PC-3 (cell line): ENCODE results near the gene NEU4. TPM values are rescaled to one million over a fixed set of nuclear protein-coding genes. Genes with fewer than 3 reads are reported as not detected.

ENCODE experiments used
- ATAC-seq: fragments of 200-7000 bp; cut with Tn5 transposase; 2 replicates; pipeline ENCODE4 v1.9.1; 2020; ENCODE audit warnings: mild to moderate bottlenecking, moderate library complexity
- BruUV-seq: library from RNA; stranded (reverse); fragments of 400-500 nt; replicated peaks from 2 replicates; lab custom pipeline; 2021; lab: Mats Ljungman, UMichigan
- CTCF ChIA-PET: fragments of 300-600 bp; sonication (Branson Sonifier 250); formaldehyde crosslinking; loops from one replicate; lab custom pipeline; 2022; ENCODE audit warnings: antibody characterized with exemption; lab: Charles Lee
- POLR2A ChIA-PET: fragments of 300-600 bp; sonication (Branson Sonifier 250); formaldehyde crosslinking; loops from one replicate; lab custom pipeline; 2022; ENCODE audit warnings: antibody characterized with exemption; ENCODE audit not compliant: unreplicated experiment; lab: Charles Lee
- DNase-seq: peaks from one replicate; pipeline ENCODE4 v3.0.0-alpha.2; 2015
- H2AFZ ChIP-seq: fragments of 300-600 bp; sonication (generic); 2 replicates; pipeline ENCODE4 v1.6.0; 2016; ENCODE audit warnings: antibody characterized with exemption, low read length
- H3F3A ChIP-seq: fragments of 300-600 bp; sonication (generic); one replicate; pipeline ENCODE4 v1.6.0; 2017; ENCODE audit warnings: antibody characterized with exemption, low read length, control low read depth, mild to moderate bottlenecking; ENCODE audit not compliant: unreplicated experiment
- H3K27ac ChIP-seq: fragments of 300-600 bp; sonication (generic); 2 replicates; pipeline ENCODE4 v1.5.1; 2016; ENCODE audit warnings: mild to moderate bottlenecking, low read length
- H3K27me3 ChIP-seq: fragments of 300-600 bp; sonication (generic); 2 replicates; pipeline ENCODE4 v1.6.1; 2016; ENCODE audit warnings: low read length, mixed read lengths
- H3K36me3 ChIP-seq: fragments of 300-600 bp; sonication (generic); 2 replicates; pipeline ENCODE4 v1.6.1; 2016; ENCODE audit warnings: low read depth, mixed run types, low read length, mixed read lengths
- H3K4me1 ChIP-seq: fragments of 300-600 bp; sonication (generic); 2 replicates; pipeline ENCODE4 v1.5.1; 2016; ENCODE audit warnings: low read length; ENCODE audit not compliant: insufficient read depth
- H3K4me2 ChIP-seq: fragments of 300-600 bp; sonication (generic); 2 replicates; pipeline ENCODE4 v1.6.0; 2016; ENCODE audit warnings: low read length
- H3K4me3 ChIP-seq: fragments of 300-600 bp; sonication (generic); 2 replicates; pipeline ENCODE4 v1.5.1; 2016; ENCODE audit warnings: mild to moderate bottlenecking, low read length, mixed read lengths
- H3K79me2 ChIP-seq: fragments of 300-600 bp; sonication (generic); 2 replicates; pipeline ENCODE4 v1.6.1; 2017; ENCODE audit warnings: low read length, mixed read lengths
- H3K9ac ChIP-seq: fragments of 300-600 bp; sonication (generic); 2 replicates; pipeline ENCODE4 v1.6.0; 2016; ENCODE audit warnings: mild to moderate bottlenecking, low read length
- H3K9me2 ChIP-seq: fragments of 300-600 bp; sonication (generic); replicated peaks from 2 replicates; pipeline ENCODE4 v1.6.1; 2016; ENCODE audit warnings: mixed run types, low read length, mixed read lengths
- H3K9me3 ChIP-seq: fragments of 300-600 bp; sonication (generic); 2 replicates; pipeline ENCODE4 v1.6.1; 2016; ENCODE audit warnings: low read length, mixed read lengths
- H4K20me1 ChIP-seq: fragments of 300-600 bp; sonication (generic); 2 replicates; pipeline ENCODE4 v1.6.1; 2016; ENCODE audit warnings: low read length, mixed read lengths
- CTCF ChIP-seq: fragments of 300-600 bp; sonication (generic); conservative IDR thresholded peaks from 2 replicates; pipeline ENCODE4 v1.5.1; 2017; ENCODE audit warnings: antibody characterized with exemption, low read depth, mild to moderate bottlenecking, low read length
- EZH2 ChIP-seq: fragments of 300-600 bp; sonication (generic); IDR thresholded peaks from one replicate; pipeline ENCODE4 v1.6.1; 2017; ENCODE audit warnings: antibody characterized with exemption, mild to moderate bottlenecking, low read length; ENCODE audit not compliant: unreplicated experiment
- EZH2phosphoT487 ChIP-seq: fragments of 300-600 bp; sonication (generic); IDR thresholded peaks from 2 replicates; pipeline ENCODE4 v1.6.1; 2018; ENCODE audit warnings: mild to moderate bottlenecking, antibody characterized with exemption, low read length, borderline replicate concordance
- intact Hi-C: fragments of 100-400 bp; cut with micrococcal nuclease; formaldehyde crosslinking; loops from 2 replicates; pipeline ENCODE4 v1.9.0; 2023
- total RNA-seq: library from RNA; depleted of rRNA; stranded (reverse); fragments of >200 nt; gene quantifications from 2 replicates; pipeline ENCODE4 v1.2.3, GENCODE V29; 2014

Gene NEU4
- total RNA-seq, 1 experiment from 2014 or later, result not detected

- no peak overlapping the region for H3K9ac ChIP-seq
- H3K27me3 ChIP-seq, result no peaks in the 10 kb centered on the region
- DNase-seq, result no peak
- H3F3A ChIP-seq, result no peaks in the 10 kb centered on the region
- no peaks in the 10 kb centered on the region for H3K79me2 ChIP-seq
- H3K9me3 ChIP-seq, result no peaks in the 10 kb centered on the region
- H3K9me2 ChIP-seq, result no peaks in the 10 kb centered on the region
- H3K36me3 ChIP-seq, result no peaks in the 10 kb centered on the region
- peak; percentile 41; the same call in 1 of the 2 replicates for TF ChIP-seq CTCF
- TF ChIP-seq EZH2, result no peak
- no peak for TF ChIP-seq EZH2phosphoT487
- CTCF ChIA-PET, result interaction anchor here (0.5 kb wide), 1 partner anchor 224 kb away, joined by 3 read pairs; no protein-coding TSS in a partner anchor
- POLR2A ChIA-PET, result no interaction called here
- H3K4me1 ChIP-seq, result no peaks in the 10 kb centered on the region
- intact Hi-C loops, result loop anchor here (10.0 kb wide), 1 partner anchor 125 kb away; the partner anchor contains the start of gene D2HGDH
- no peaks in the 10 kb centered on the region for H4K20me1 ChIP-seq
- peak overlapping the region; percentile 55 for H3K4me3 ChIP-seq
- peak overlapping the region; percentile 77 for H3K4me2 ChIP-seq
- peak overlapping the region; percentile 51 for H2AFZ ChIP-seq
- H3K27ac ChIP-seq, result no peak overlapping the region
- peak; percentile 70 for ATAC-seq
- BruUV-seq, result no TSS peak
Measured at GRCh38 chr2:241859436-241860183, 50.6 kb downstream of the NEU4 start.

GRCh38 chr2:241860184-241861078, 51.4 kb downstream of the NEU4 start:
- H3K4me1 ChIP-seq, result no peaks in the 10 kb centered on the region
- ChIA-PET CTCF (no interaction called here), POLR2A (no interaction called here)

More at GRCh38 chr2:241860184-241861078, 51.4 kb downstream of the NEU4 start:
- Histone ChIP-seq H3K27ac (no peak overlapping the region), H2AFZ (peak overlapping the region; percentile 51), H3K4me3 (peak overlapping the region; percentile 55; the same call in 1 of the 2 replicates), H4K20me1 (no peaks in the 10 kb centered on the region), H3K9me3 (no peaks in the 10 kb centered on the region), H3K36me3 (no peaks in the 10 kb centered on the region), H3F3A (no peaks in the 10 kb centered on the region), H3K4me2 (peak overlapping the region; percentile 77), H3K27me3 (no peaks in the 10 kb centered on the region), H3K79me2 (no peaks in the 10 kb centered on the region), H3K9me2 (no peaks in the 10 kb centered on the region), H3K9ac (no peak overlapping the region)
- TF ChIP-seq EZH2, result no peak
- no peak for TF ChIP-seq EZH2phosphoT487
- no peak for TF ChIP-seq CTCF
- peak; percentile 54 for ATAC-seq
- BruUV-seq, result no TSS peak
- intact Hi-C loops, result loop anchor here (10.0 kb wide), 1 partner anchor 126 kb away; the partner anchor contains the start of gene D2HGDH
- no peak for DNase-seq
